ENCODE measurements around the gene CCDC141. TPM values are rescaled to one million over a fixed set of nuclear protein-coding genes. Genes with fewer than 3 reads are reported as not detected.
A peak's percentile ranks its signal among the peaks of the same experiment; 100 is the strongest.
"Not testable (repeated sequence)": the region's sequence is repeated elsewhere in the genome, so short reads cannot be mapped to it uniquely, and the experiment has no call there.

CCDC141 gene, protein sequence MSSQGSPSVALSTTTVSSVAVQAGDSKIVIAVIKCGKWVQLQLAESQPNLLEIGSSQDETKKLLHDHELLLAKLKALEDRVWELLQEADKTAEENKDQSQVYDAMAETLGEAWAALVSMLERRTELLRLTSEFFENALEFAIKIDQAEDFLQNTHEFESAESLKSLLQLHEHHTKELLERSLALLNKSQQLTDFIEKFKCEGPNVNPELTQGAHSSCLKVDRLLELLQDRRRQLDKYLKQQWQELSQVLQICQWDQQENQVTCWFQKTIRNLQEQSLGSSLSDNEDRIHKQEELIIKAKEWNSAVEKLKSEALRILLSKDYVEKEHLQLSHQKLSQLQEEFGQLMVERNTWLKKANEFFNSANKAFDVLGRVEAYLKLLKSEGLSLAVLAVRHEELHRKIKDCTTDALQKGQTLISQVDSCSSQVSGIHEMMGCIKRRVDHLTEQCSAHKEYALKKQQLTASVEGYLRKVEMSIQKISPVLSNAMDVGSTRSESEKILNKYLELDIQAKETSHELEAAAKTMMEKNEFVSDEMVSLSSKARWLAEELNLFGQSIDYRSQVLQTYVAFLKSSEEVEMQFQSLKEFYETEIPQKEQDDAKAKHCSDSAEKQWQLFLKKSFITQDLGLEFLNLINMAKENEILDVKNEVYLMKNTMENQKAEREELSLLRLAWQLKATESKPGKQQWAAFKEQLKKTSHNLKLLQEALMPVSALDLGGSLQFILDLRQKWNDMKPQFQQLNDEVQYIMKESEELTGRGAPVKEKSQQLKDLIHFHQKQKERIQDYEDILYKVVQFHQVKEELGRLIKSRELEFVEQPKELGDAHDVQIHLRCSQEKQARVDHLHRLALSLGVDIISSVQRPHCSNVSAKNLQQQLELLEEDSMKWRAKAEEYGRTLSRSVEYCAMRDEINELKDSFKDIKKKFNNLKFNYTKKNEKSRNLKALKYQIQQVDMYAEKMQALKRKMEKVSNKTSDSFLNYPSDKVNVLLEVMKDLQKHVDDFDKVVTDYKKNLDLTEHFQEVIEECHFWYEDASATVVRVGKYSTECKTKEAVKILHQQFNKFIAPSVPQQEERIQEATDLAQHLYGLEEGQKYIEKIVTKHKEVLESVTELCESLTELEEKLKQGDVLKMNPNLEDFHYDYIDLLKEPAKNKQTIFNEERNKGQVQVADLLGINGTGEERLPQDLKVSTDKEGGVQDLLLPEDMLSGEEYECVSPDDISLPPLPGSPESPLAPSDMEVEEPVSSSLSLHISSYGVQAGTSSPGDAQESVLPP (N-terminal part only)
- 139 TPM for total RNA-seq
- long read RNA-seq, partial matches to known transcripts = 46 of 56 reads
- long read RNA-seq, other reads (novel, unspliced or antisense) = 10 of 56 reads

DNA sequence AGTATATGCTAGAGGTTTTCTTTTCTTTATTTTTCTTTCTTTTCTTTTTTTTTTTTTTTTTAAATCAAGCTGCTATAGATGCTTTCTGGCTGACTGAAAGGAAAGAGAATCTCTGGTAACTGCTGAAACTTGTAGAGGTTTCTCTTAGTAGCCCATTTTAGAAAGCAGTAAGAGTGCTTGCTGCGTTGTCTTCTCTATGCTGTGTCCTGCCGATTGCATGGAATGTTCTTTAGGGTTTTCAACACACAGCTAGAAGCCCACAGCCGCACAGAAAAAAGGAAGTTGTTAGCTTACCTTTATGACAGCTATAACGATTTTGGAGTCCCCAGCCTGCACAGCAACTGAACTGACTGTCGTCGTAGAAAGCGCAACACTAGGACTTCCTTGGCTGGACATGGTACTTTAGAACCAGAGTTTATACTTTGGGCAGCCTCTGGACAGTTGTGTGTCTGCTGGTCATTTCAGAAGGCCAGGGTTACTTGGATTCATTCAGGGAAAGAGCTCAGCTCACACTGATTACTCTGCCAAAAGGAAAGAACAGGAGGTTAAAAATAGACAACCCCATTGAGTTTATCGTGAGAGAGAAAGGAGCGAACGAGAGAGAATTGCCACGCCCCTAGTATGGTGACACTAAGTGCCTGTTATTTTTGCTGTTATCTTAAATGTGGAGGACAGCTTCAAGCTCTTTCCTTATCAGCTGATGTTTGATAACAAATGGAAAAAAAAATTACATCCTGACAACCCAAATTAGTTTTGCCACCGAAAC is at the start of gene CCDC141:
Gene CCDC141 (minus strand): TSS at position 592 of the 766 bp plus-strand sequence. CDS start 196 bp downstream, at position 396.
- ATAC-seq = peak; percentile 94
- intact Hi-C loops (cut with micrococcal nuclease) = no loop called here
- peak; percentile 40 for DNase-seq

DNA sequence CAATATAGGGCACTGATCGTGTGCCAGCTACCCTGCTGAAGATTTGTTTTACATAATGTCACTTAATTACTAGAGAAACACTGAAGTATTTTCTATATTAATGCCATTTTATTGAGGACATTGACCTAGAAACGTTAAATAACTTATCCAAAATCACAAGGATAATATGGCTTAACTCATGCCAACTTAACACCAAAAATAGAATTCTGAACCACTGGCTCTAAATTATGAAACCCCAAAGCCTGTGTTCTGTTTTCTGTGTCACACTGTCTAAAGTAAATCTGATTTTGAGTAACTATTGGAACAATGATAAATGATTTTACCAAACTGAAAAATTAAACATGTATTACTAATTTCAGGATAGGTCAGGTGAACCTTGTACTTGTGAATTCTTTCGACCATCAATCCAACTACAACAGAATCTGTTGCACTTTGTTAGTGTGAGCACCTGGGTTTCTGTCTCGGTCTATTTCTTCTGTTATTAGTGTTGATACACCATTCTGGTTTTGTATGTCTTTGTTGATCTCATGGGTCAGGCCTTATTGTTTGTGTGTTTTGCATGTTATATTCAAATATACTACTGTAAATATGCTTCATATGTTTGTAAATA is 48.2 kb upstream of the CCDC141 start:
- ATAC-seq = no peak
- DNase-seq = no peak
- intact Hi-C loops (cut with micrococcal nuclease) = no loop called here

DNA sequence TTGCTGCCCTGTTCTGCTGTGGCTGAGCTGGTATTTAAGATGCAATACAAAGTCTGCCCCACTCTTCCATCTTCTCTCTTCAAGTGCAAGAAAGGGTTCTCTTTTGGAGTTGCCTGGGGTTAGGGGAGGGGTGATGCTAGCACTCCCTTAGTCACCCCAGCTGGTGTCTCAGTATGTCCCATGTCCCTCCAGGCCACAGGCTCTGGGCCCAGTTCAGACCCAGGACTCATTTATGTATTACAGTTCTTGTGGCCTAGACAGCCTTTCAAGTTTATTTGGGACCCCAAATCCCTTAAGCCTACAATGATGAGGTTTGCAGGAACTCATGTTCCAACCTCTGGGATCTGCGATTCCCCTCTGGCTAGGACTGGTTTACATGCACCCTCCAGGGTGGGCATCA is 47.2 kb upstream of the CCDC141 start:
- no peak for ATAC-seq
- intact Hi-C loops (cut with micrococcal nuclease) = no loop called here
- no peak for DNase-seq

DNA sequence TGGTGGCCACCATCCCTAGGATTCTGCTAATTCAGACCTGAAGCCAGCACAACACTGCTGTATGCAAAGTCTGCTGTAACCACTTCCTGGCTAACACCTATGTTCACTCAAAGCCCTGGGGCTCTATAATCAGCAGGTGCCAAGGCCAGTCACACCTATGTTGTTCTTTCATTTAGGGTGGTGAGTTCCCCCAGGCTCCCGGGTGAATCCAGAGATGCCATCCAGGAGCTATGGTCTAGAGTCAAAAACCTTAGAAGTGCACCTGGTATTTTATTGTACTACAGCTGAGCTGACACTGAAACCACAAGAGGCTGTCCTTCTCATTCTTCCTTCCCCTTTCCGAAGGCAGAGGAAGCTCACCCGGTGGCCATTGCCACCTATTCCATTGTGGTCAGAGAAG is 46.2 kb upstream of the CCDC141 start:
- DNase-seq (no peak), ATAC-seq (no peak)
- intact Hi-C loops (cut with micrococcal nuclease) = no loop called here

DNA sequence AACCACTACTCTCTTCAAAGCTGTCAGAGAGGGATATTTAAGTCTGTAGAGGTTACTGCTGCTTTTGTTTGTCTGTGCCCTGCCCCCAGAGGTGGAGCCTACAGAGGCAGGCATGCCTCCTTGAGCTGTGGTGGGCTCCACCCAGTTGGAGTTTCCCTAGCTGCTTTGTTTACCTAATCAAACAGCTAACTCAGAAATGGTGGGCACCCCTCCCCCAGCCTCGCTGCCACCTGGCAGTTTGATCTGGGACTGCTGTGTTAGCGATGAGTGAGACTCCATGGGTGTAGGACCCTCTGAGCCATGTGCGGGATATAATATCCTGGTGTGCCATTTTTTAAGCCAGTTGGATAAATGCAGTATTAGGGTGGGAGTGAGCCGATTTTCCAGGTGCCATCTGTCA is 43.0 kb upstream of the CCDC141 start:
- ATAC-seq; DNase-seq; intact Hi-C loops (cut with micrococcal nuclease): not testable (repeated sequence)

DNA sequence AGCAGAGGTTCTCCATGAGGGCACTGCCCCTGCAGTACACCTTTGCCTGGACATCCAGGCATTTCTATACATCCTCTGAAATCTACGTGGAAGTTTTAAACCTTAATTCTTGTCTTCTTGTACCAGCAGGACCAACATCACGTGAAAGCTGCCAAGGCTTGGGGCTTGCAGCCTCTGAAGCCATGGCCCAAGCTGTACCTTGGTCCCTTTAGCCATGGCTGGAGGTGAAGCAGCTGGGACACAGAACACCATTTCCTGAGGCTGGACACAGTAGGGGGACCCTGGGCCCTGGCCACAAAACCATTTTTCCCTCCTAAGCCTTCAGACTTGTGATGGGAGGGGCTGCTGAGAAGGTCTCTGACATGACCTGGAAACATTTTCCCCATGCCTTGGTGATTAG is 32.8 kb upstream of the CCDC141 start:
- intact Hi-C loops (cut with micrococcal nuclease) = no loop called here
- ATAC-seq (no peak), DNase-seq (no peak)

DNA sequence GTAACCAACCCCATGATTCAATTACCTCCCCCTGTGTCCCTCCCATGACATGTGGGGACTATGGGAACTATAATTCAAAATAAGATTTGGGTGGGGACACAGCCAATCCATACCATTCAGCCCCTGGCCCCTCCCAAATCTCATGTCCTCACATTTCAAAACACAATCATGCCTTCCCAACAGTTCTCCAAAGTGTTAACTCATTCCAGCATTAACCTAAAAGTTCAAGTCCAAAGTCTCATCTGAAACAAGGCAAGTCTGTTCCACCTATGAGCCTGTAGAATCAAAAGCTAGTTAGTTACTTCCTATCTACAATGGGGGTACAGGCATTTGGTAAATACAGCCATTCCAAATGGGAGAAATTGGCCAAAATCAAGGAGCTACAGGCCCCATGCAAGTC is 32.0 kb upstream of the CCDC141 start:
- intact Hi-C loops (cut with micrococcal nuclease) = no loop called here
- ATAC-seq = no peak
- no peak for DNase-seq

DNA sequence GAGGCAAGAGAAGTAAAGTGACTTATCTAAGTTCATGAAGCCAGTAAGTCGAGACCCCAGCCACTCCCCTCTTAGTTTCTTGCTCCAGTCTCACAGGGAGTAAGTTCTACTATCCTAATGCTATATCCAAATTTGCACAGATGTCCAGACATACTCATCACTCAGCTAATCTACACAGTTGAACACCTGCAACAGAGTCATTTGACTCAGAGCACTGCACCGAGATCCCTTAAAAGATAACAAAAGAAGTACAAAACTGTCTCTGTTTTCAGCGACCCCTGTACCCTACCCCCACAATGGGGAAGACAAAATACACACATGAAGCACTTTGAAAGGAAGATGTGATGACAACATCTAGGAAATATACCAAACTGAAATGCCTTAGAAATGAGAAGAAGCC is 22.6 kb upstream of the CCDC141 start:
- intact Hi-C loops (cut with micrococcal nuclease) = no loop called here
- ATAC-seq (no peak), DNase-seq (no peak)

DNA sequence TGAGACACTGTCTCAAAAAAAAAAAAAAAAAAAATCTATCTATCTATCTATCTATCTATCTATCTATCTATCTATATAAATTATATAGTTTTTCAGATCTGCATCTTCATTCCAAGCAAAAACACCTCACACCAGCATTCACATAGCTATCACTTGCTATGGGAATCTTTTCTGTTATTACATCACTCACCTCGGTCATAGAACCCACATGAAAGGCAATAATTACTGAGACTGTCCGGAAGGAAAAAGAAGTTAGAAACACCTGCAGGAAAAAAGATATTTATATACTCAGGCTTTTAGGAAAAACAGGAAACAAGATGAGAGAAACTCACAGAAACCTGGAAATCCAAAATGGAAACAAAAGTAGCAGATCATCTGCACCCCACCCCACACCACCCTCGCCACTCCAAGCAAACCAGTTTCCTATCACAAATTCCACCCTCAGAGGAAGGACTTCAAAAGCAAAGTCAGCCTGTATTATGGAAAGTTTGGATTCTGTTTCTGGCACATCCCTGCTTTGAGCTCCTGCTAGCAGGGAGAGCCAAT is 21.9 kb upstream of the CCDC141 start:
- DNase-seq (no peak), ATAC-seq (no peak)
- intact Hi-C loops (cut with micrococcal nuclease) = no loop called here

DNA sequence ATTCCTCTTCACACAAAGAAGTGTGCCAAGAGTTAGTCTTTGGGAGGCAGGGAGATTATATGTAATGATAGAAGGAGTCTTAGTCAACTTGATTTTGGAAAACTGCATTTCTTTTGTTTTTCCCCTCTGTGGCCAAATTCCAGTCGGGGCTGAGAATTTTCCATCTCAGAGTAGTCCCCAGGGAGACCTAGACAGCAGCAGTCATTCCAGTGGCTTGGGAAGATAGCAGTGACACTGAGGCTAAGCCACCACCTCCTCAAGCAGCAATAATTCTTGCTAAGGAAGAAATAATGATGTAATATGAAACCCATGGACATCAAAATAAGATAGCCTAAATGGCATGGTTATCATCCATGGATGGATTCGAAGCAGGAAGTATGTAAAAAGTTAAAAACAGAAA is 21.0 kb upstream of the CCDC141 start:
- no peak for ATAC-seq
- DNase-seq = no peak
- intact Hi-C loops (cut with micrococcal nuclease) = no loop called here

DNA sequence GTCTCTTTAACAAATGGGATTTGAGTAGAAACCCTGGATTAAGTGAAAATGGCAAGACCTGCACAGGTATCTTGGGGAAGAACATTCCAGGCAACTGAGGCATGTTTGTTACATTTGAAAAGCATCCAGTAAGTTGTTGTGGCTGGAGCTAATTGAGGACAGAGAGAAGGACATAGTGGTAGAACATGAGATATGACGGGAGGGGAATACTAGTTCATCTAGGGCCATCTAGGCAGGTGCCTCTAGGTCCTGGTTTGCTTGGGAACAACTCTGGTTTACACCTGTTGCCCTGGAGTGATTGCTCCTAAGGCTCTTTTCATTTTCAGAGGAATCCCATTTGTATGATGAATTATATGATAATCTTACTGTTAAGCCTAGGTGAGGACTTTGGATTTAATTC is 19.7 kb upstream of the CCDC141 start:
- intact Hi-C loops (cut with micrococcal nuclease) = no loop called here
- no peak for DNase-seq
- peak; percentile 60 for ATAC-seq

DNA sequence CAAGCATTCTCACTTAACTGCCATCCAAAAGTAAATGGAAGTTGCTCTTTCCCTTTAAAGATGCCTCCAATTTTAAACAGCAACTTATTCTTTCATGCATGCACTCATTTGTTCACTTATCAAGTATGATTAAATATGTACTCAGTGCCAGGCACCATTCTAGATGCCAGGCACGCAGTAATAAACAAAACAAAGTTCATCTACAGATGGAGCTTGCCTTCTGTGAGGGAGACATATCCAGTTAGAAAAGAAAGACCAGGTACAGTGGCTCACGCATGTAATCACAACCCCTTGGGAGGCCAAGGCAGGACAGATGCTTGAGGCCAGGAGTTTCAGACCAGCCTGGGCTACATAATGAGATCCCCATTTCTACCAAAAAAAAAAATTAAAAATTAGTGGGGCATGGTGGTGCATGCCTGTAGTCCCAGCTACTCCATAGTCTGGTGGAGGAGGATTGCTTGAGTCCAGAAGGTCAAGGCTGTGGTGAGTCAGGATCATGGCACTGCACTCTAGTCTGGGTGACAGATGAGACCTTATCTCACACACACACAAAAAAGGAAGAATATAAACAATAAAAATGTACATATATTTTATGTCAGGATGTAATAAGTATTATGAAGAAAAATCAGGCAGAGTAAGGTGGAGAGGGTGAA is 19.2 kb upstream of the CCDC141 start:
- intact Hi-C loops (cut with micrococcal nuclease) = no loop called here
- DNase-seq (no peak), ATAC-seq (peak; percentile 89)

DNA sequence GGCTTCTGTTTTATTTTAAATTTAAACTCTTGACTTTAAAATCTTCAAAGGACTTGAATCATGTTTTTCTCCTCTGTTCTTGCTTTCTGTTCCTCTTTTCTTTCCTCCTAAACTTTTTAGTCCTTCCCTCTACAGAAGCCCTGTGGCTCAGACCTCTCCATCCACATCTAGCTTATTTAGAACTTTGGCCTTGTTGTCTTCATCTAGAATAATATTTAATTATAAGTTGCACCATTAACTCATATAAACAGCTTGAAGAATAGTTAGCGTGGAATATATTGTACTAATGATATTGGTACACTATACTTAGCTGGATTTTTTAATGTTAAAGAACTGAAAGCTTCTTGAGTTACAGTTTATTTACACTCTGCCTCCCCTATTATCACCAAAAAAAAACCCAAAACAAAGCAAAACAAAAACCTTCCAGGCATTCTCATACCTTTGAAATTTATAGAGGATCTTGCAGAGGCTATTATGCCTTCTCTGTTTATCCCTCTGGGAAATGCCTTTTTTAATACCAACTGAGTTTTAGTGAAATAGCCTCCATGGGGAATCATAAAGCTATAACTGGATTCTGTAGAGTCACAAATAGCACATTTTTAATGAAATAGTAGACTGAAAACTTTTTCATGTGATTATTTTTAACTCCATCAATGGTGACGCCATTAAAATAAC is 9.2 kb upstream of the CCDC141 start:
- DNase-seq (no peak), ATAC-seq (peak; percentile 25)
- intact Hi-C loops (cut with micrococcal nuclease) = no loop called here

DNA sequence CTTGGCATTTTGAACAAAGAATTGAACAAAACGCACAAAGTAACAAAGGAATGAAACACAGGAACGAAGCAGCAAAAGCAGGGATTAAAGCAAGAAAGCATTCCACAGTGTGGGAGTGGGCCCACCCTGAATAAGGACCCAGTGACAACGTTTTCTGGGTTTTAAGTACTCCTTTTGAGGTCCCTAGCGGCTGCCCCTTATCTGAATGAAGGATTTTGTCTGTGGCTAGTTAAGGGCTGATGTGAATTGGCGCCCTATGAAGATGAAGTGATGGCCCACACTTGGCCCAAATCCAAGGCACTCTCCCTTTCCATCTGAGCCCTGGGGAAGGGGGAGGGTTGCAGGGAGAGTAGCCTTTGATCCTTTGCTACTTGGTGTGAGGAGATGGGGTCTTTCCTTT is 7.8 kb upstream of the CCDC141 start:
- intact Hi-C loops (cut with micrococcal nuclease) = no loop called here
- ATAC-seq (peak; percentile 19), DNase-seq (no peak)

DNA sequence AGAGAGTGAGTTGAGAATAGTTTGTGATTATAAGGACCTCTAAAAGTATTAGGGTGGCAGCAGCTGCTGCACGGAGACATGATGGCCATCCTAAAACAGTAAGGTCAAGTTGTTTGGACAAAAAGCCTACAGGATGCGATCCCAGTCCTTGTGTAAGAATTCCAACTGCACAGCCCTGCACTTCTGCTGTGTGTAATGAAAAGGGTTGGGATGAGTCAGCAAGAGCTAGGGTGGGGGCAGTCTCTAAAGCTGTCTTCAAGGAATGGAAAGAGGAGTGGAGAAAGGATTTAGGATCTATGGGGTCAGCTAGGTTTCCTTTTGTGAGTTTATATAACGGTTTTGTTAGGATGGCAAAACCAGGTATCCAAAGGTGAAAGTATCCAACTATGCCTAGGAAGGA is 3.6 kb upstream of the CCDC141 start:
- intact Hi-C loops (cut with micrococcal nuclease); DNase-seq; ATAC-seq: not testable (repeated sequence)

DNA sequence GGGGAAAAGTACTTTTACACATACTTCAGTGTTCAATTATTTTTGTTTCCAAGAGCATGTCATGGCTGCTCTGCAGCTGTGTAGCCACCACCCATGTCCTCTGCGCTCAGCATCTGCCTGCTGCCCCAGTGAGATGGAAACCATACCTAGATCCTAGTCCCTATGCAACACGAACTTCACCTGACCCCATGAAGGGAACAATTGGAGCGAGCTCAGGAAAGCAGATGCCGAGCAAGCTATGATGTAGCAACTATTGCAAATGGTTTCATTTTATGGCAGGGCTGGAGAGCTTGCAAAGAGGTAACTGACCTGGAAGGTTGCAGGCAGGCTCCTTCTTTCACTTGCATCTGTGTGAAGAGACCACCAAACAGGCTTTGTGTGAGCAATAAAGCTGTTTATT is 1.3 kb upstream of the CCDC141 start:
- intact Hi-C loops (cut with micrococcal nuclease) = no loop called here
- ATAC-seq (peak; percentile 13), DNase-seq (no peak)

DNA sequence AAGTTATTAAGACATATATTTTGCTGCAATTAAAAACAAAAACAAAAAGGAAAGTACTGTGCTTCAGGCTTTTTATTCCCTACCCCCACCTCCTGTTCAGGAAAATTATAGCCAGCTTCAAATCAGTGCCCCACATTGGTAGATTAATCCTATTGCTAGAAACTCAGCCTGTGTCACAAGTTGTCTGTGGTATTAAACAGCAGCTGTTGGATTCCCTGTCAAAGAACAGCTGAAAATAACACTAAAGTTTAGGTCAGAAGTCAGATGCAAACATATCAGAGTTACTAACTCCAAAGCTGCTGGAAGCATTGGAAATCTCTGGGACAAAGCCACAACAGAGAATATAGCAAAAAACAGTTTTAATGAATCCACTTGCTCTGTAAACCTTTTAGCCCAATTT is 818 bp upstream of the CCDC141 start:
- DNase-seq (no peak), ATAC-seq (peak; percentile 76)
- intact Hi-C loops (cut with micrococcal nuclease) = no loop called here

Data from left ventricle myocardium superior (tissue), 1 donor.